Right atrium auricular region (tissue), 2 donors: Measurements from ENCODE around the gene ARHGEF11. TPM values are rescaled to one million over a fixed set of nuclear protein-coding genes. Genes with fewer than 3 reads are reported as not detected.

Source experiments
- DNase-seq: peaks from one replicate; pipeline ENCODE4 v3.0.0-alpha.2; 2019; ENCODE audit warnings: low spot score
- H3K27ac ChIP-seq, 2 donors: fragments of 200-600 bp; sonication (generic); 1 replicate in 1 of 2; 2 replicates in 1 of 2; pipeline ENCODE4 v1.5.1; 2016 to 2019
- H3K27me3 ChIP-seq, 2 donors: fragments of 200-600 bp; sonication (generic); one replicate each; pipeline versions ENCODE4 v1.5.1 to v1.6.0; 2017 to 2019
- H3K36me3 ChIP-seq: fragments of 200-600 bp; sonication (generic); one replicate; pipeline ENCODE4 v1.5.1; 2016
- H3K4me1 ChIP-seq, 2 donors: fragments of 200-600 bp; sonication (generic); one replicate each; pipeline versions ENCODE4 v1.5.1 to v1.6.0; 2017 to 2019
- H3K4me3 ChIP-seq, 2 donors: fragments of 200-600 bp; sonication (generic); 1 replicate in 1 of 2; 2 replicates in 1 of 2; pipeline ENCODE4 v1.5.1; 2017 to 2019; ENCODE audit warnings: mild to moderate bottlenecking in 1 of 2, moderate library complexity in 1 of 2
- H3K9me3 ChIP-seq, 2 donors: fragments of 200-600 bp; sonication (generic); one replicate each; pipeline ENCODE4 v1.5.1; 2019
- total RNA-seq, 2 donors: library from RNA; depleted of rRNA; stranded (reverse); fragments of >200 nt; gene quantifications; one replicate each; pipeline ENCODE4 v1.1.0, GENCODE V29; 2016
- TF ChIP-seq, protein P1 (sequence below), 2 donors: fragments of 200-600 bp; sonication (generic); IDR thresholded peaks; one replicate each; pipeline ENCODE4 v1.5.1; 2019; ENCODE audit warnings: antibody characterized with exemption in 2 of 2

Gene ARHGEF11
- total RNA-seq, 2 donors from 2014 or later: 26.6 to 33.5 TPM

DNA sequence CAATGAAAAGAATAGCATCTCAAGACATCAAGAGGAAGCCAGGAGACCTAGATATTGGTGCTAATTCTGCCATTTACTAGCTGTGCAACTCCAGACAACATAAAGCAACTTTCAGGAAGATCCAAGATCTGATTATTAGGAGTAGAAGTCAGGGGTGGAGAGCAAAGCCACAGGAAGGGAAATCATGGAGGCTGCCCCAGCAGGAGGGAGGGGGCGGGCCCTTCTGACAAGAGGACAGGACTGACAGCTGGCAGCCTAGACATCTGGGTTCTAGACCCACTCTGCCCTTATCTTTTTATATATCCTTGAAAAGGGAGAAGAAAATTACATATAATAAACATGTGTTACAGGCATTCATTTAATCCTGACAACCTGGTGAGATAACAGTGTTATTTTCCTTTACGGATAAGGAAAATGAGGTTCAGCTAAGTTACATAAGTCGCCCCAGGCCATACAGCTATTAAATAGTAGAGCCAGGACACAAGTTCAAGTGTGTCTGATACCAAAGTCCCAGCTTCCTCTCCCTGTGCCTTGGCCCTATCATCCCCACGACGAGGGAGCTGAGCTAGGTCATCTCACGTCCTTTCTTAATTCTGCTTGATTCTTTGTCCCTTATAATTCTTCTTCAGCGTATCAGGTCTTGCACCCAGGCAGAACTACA, 46.6 kb downstream of the ARHGEF11 start:
- Histone ChIP-seq H3K36me3 (no peaks in the 10 kb centered on the region), H3K27me3 (no peaks in the 10 kb centered on the region), H3K4me3 (no peak overlapping the region), H3K4me1 (peaks cover 0 to 6% of the 10 kb centered on the region in 2 donors), H3K27ac (no peak overlapping the region), H3K9me3 (no peaks in the 10 kb centered on the region)
- no peak for DNase-seq
- TF ChIP-seq, protein P1, sequence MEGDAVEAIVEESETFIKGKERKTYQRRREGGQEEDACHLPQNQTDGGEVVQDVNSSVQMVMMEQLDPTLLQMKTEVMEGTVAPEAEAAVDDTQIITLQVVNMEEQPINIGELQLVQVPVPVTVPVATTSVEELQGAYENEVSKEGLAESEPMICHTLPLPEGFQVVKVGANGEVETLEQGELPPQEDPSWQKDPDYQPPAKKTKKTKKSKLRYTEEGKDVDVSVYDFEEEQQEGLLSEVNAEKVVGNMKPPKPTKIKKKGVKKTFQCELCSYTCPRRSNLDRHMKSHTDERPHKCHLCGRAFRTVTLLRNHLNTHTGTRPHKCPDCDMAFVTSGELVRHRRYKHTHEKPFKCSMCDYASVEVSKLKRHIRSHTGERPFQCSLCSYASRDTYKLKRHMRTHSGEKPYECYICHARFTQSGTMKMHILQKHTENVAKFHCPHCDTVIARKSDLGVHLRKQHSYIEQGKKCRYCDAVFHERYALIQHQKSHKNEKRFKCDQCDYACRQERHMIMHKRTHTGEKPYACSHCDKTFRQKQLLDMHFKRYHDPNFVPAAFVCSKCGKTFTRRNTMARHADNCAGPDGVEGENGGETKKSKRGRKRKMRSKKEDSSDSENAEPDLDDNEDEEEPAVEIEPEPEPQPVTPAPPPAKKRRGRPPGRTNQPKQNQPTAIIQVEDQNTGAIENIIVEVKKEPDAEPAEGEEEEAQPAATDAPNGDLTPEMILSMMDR (IDR thresholded peaks at IDR 0.05): no peak

- Histone ChIP-seq H3K9me3 (no peaks in the 10 kb centered on the region), H3K27me3 (no peaks in the 10 kb centered on the region), H3K4me1 (peaks cover 0 to 6% of the 10 kb centered on the region in 2 donors), H3K27ac (no peak overlapping the region), H3K4me3 (no peak overlapping the region), H3K36me3 (no peaks in the 10 kb centered on the region)
- DNase-seq: no peak
- TF ChIP-seq, protein P1 (IDR thresholded peaks at IDR 0.05): no peak
Observed at GRCh38 chr1:156998301-156998700, 47.2 kb downstream of the ARHGEF11 start.

GRCh38 chr1:156995412-156995811, 50.1 kb downstream of the ARHGEF11 start:
- Histone ChIP-seq H3K9me3 (no peaks in the 10 kb centered on the region), H3K36me3 (peaks cover 3% of the 10 kb centered on the region), H3K4me1 (no peaks in the 10 kb centered on the region), H3K27ac (no peak overlapping the region), H3K4me3 (no peak overlapping the region), H3K27me3 (no peaks in the 10 kb centered on the region)
- DNase-seq: no peak
- TF ChIP-seq, protein P1 (IDR thresholded peaks at IDR 0.05): no peak

DNA sequence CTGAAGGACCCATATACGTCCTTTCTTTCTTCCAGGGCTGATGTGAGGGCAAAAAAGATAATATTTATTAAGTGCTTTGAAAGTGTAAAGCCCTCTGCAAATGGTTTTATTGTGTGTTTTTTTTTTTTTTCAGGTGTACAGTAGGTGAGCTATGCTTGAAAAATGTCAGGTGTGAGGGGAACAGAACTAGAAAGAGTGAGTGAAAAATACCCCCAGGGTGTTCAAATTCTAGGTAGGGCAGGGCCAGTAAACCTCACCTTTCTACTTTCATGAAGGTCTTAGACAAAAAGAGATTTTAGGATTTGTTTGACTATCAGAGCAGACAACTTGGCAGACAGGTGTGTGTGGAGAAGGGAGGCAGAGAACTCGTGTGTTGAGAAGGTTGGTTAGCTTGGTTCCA, 51.3 kb downstream of the ARHGEF11 start:
- no peaks in the 10 kb centered on the region for H3K9me3 ChIP-seq
- H3K4me1 ChIP-seq: no peaks in the 10 kb centered on the region
- no peak overlapping the region for H3K27ac ChIP-seq
- no peak for DNase-seq
- TF ChIP-seq, protein P1 (IDR thresholded peaks at IDR 0.05): no peak
- peaks cover 3% of the 10 kb centered on the region for H3K36me3 ChIP-seq
- no peaks in the 10 kb centered on the region for H3K27me3 ChIP-seq
- no peak overlapping the region for H3K4me3 ChIP-seq

- DNase-seq: no peak
Observed at GRCh38 chr1:156993426-156994147, 52.0 kb downstream of the ARHGEF11 start.

More at GRCh38 chr1:156993426-156994147, 52.0 kb downstream of the ARHGEF11 start:
- Histone ChIP-seq H3K36me3 (peaks cover 3% of the 10 kb centered on the region), H3K4me1 (no peaks in the 10 kb centered on the region), H3K9me3 (no peaks in the 10 kb centered on the region), H3K27ac (no peak overlapping the region), H3K27me3 (no peaks in the 10 kb centered on the region), H3K4me3 (no peak overlapping the region)
- TF ChIP-seq, protein P1 (IDR thresholded peaks at IDR 0.05): no peak
